Keratinocyte (primary cell): Measurements from ENCODE around the gene PABPC4L. TPM values are rescaled to one million over a fixed set of nuclear protein-coding genes. Genes with fewer than 3 reads are reported as not detected.
"Not testable (repeated sequence)": the region's sequence is repeated elsewhere in the genome, so short reads cannot be mapped to it uniquely, and the experiment has no call there.

Experiments
- DNase-seq: peaks from one replicate; pipeline ENCODE4 v3.0.0-alpha.2; 2011; ENCODE audit warnings: low read depth, missing footprints, low spot score
- FAIRE-seq: peaks from 2 replicates; lab custom pipeline; 2011; peaks lifted over from hg19 to GRCh38; lab: Jason Lieb, UNC
- H2AFZ ChIP-seq: 2 replicates; pipeline ENCODE4 v1.6.0; 2012; ENCODE audit warnings: low read length, control low read depth, inconsistent platforms; ENCODE audit not compliant: control insufficient read depth
- H3K27ac ChIP-seq: 2 replicates; pipeline ENCODE4 v1.5.1; 2011; ENCODE audit warnings: low read length; ENCODE audit not compliant: control insufficient read depth, insufficient read depth
- H3K27me3 ChIP-seq: 3 replicates; pipeline ENCODE4 v1.6.0; 2011; ENCODE audit warnings: low read length; ENCODE audit not compliant: control insufficient read depth, insufficient read depth; ENCODE audit errors: extremely low read depth
- H3K36me3 ChIP-seq, 2 experiments: 2 replicates in 1 of 2; 3 replicates in 1 of 2; pipeline ENCODE4 v1.5.1; 2011; ENCODE audit warnings: low read length in 2 of 2, mild to moderate bottlenecking in 1 of 2; ENCODE audit not compliant: control insufficient read depth in 2 of 2, insufficient read depth in 2 of 2; ENCODE audit errors: extremely low read depth in 1 of 2
- H3K4me1 ChIP-seq: 3 replicates; pipeline ENCODE4 v1.5.1; 2011; ENCODE audit warnings: low read length; ENCODE audit not compliant: control insufficient read depth, insufficient read depth; ENCODE audit errors: extremely low read depth
- H3K4me2 ChIP-seq: 3 replicates; pipeline ENCODE4 v1.6.0; 2011; ENCODE audit warnings: low read depth, low read length; ENCODE audit not compliant: control insufficient read depth, insufficient read depth; ENCODE audit errors: extremely low read depth
- H3K4me3 ChIP-seq, 3 experiments: fragments of 200-600 bp in 1 of 3; sonication (generic) in 1 of 3; 2 replicates in 2 of 3; 3 replicates in 1 of 3; pipeline ENCODE4 v1.5.1; 2011 to 2016; ENCODE audit warnings: low read length in 3 of 3, mild to moderate bottlenecking in 3 of 3, control low read depth in 2 of 3, inconsistent platforms in 1 of 3, low read depth in 1 of 3, mixed read lengths in 1 of 3, mixed run types in 1 of 3, moderate library complexity in 1 of 3; ENCODE audit not compliant: control insufficient read depth in 2 of 3, insufficient read depth in 2 of 3; ENCODE audit errors: extremely low read depth in 1 of 3
- H3K79me2 ChIP-seq: 2 replicates; pipeline ENCODE4 v1.6.0; 2012; ENCODE audit warnings: low read length; ENCODE audit not compliant: control insufficient read depth, insufficient read depth
- H3K9ac ChIP-seq: 3 replicates; pipeline ENCODE4 v1.6.0; 2011; ENCODE audit warnings: low read length; ENCODE audit not compliant: control insufficient read depth, insufficient read depth; ENCODE audit errors: extremely low read depth
- H3K9me1 ChIP-seq: 3 replicates; pipeline ENCODE4 v1.6.0; 2011; ENCODE audit warnings: low read length; ENCODE audit not compliant: control insufficient read depth, insufficient read depth; ENCODE audit errors: extremely low read depth
- H3K9me3 ChIP-seq: 2 replicates; pipeline ENCODE4 v1.5.1; 2012; ENCODE audit warnings: low read depth, low read length; ENCODE audit not compliant: control insufficient read depth
- H4K20me1 ChIP-seq: 3 replicates; pipeline ENCODE4 v1.6.0; 2011; ENCODE audit warnings: low read length; ENCODE audit not compliant: control insufficient read depth, insufficient read depth; ENCODE audit errors: extremely low read depth
- CTCF ChIP-seq, 3 experiments: IDR thresholded peaks in 1 of 3; conservative IDR thresholded peaks in 1 of 3; optimal IDR thresholded peaks in 1 of 3; 2 replicates in 2 of 3; 3 replicates in 1 of 3; pipeline versions ENCODE3 to v1.5.1; 2011; ENCODE audit warnings: low read length in 3 of 3, mild to moderate bottlenecking in 3 of 3, moderate library complexity in 2 of 3, control low read depth in 1 of 3, inconsistent platforms in 1 of 3; ENCODE audit not compliant: insufficient read depth in 2 of 3; ENCODE audit errors: extremely low read depth in 1 of 3
- EZH2 ChIP-seq: IDR thresholded peaks from one replicate; pipeline ENCODE4 v1.6.1; 2012; ENCODE audit warnings: inconsistent platforms, mild to moderate bottlenecking, low read length, moderate library complexity
- dilution Hi-C: fragments of 300-500 bp; cut with MboI; formaldehyde crosslinking; loops from one replicate; pipeline ENCODE4 v1.7.0; 2020; ENCODE audit warnings: low sequenced_read_pairs; ENCODE audit not compliant: extremely low pct_ligation_motif_present
- polyA plus RNA-seq, 5 experiments: library from polyadenylated mRNA; depleted of rRNA in 3 of 5; stranded (reverse) in 3 of 5; stranded (forward) in 1 of 5; unstranded in 1 of 5; fragments of >200 nt; gene quantifications; 1 replicate in 1 of 5; 2 replicates in 3 of 5; 3 replicates in 1 of 5; pipeline versions ENCODE4 v1.2.1 to v1.2.3, GENCODE V29; 2011 to 2012; ENCODE audit warnings: missing spikeins in 2 of 5, low read depth in 1 of 5, low replicate concordance in 1 of 5

Gene PABPC4L
- polyA plus RNA-seq, 1 donor (not counting 4 experiments of a cell fraction or from before 2014, with no cell fraction given), result 0.45 TPM

- Histone ChIP-seq H3K9me1 (no peaks in the 10 kb centered on the region), H3K4me2 (no peak overlapping the region), H3K4me1 (no peaks in the 10 kb centered on the region), H2AFZ (no peak overlapping the region), H3K4me3 (no peak overlapping the region), H3K9me3 (no peaks in the 10 kb centered on the region), H3K9ac (no peak overlapping the region), H4K20me1 (no peaks in the 10 kb centered on the region), H3K36me3 (no peaks in the 10 kb centered on the region), H3K27me3 (no peaks in the 10 kb centered on the region), H3K27ac (no peak overlapping the region), H3K79me2 (no peaks in the 10 kb centered on the region)
- no peak for FAIRE-seq
- TF ChIP-seq CTCF (optimal IDR thresholded peaks at IDR 0.05 in 1 of 3, IDR thresholded peaks at IDR 0.05 in 1 of 3, conservative IDR thresholded peaks at IDR 0.05 in 1 of 3; ENCODE audit: extremely low read depth in 1 of 3, insufficient read depth in 2 of 3, low read length in 3 of 3) (no peak), EZH2 (no peak)
- dilution Hi-C loops, result no loop called here
- no peak for DNase-seq
Observed at GRCh38 chr4:134216411-134216810, 14.8 kb upstream of the PABPC4L start.

GRCh38 chr4:134215620-134216344 lies 14.2 kb upstream of the PABPC4L start:
- no peak for DNase-seq
- no peak overlapping the region for H3K9ac ChIP-seq
- no peak overlapping the region for H3K4me3 ChIP-seq
- H3K79me2 ChIP-seq, result no peaks in the 10 kb centered on the region
- H3K27me3 ChIP-seq, result no peaks in the 10 kb centered on the region
- H4K20me1 ChIP-seq, result no peaks in the 10 kb centered on the region
- H3K4me1 ChIP-seq, result no peaks in the 10 kb centered on the region
- H3K36me3 ChIP-seq, result no peaks in the 10 kb centered on the region
- dilution Hi-C loops, result no loop called here
- H3K4me2 ChIP-seq, result no peak overlapping the region
- no peaks in the 10 kb centered on the region for H3K9me3 ChIP-seq
- FAIRE-seq, result no peak
- no peaks in the 10 kb centered on the region for H3K9me1 ChIP-seq
- no peak overlapping the region for H3K27ac ChIP-seq
- no peak overlapping the region for H2AFZ ChIP-seq
- TF ChIP-seq CTCF (optimal IDR thresholded peaks at IDR 0.05 in 1 of 3, IDR thresholded peaks at IDR 0.05 in 1 of 3, conservative IDR thresholded peaks at IDR 0.05 in 1 of 3; ENCODE audit: extremely low read depth in 1 of 3, insufficient read depth in 2 of 3, low read length in 3 of 3), result no peak

GRCh38 chr4:134207955-134208354 lies 6.4 kb upstream of the PABPC4L start:
- H2AFZ ChIP-seq, H3K27ac ChIP-seq, H3K4me2 ChIP-seq, FAIRE-seq, H3K4me3 ChIP-seq, dilution Hi-C loops, H3K36me3 ChIP-seq, H3K9me1 ChIP-seq, H3K4me1 ChIP-seq, H3K9ac ChIP-seq, H3K9me3 ChIP-seq, H3K27me3 ChIP-seq, DNase-seq, H4K20me1 ChIP-seq, H3K79me2 ChIP-seq: not testable (repeated sequence)
